GM10847 (cell line): ENCODE results near the gene U2AF1L4.

Experiments
- POLR2A ChIP-seq: IDR thresholded peaks from 2 replicates; pipeline ENCODE4 v1.6.1; 2011; ENCODE audit not compliant: insufficient read length; ENCODE audit errors: extremely low read depth

The U2AF1L4 gene

DNA sequence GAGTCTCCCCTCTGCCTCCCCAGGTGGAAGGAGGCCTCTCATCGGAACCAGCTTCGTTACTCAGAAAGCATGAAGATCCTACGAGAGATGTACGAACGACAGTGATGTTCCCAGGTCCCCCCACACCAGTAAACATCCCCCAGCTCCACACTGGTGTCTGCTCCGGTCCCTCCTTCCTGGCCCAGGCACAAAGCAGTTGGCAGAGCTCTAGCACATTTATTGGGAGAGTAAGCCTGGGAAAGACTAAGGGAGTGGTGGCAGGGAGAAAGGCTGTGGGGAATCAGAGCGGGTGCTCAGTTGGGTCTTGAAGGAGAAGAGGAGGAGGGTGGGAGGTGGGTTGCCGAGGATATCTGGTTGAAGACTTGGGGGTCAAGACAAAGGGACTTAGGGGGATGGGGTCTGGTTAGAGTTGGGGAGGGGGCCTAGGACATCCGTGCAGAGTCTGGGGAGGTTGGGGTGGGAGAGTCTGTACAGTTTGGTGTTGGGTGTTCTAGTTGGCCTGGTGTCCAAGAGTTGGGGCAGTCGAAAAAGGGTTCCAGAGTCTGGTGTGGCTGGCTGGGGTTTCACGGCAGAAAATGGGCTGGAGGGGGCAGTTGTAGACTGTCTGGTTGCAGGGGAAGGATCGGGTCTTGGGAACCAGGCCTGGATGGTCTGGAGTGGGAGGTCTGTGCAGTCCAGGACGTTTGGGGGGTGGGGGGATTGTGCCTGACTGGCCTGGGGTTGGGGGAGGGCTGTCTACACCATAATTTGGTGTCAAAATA is 9.3 kb upstream of the U2AF1L4 start:
- no peak for TF ChIP-seq POLR2A

DNA sequence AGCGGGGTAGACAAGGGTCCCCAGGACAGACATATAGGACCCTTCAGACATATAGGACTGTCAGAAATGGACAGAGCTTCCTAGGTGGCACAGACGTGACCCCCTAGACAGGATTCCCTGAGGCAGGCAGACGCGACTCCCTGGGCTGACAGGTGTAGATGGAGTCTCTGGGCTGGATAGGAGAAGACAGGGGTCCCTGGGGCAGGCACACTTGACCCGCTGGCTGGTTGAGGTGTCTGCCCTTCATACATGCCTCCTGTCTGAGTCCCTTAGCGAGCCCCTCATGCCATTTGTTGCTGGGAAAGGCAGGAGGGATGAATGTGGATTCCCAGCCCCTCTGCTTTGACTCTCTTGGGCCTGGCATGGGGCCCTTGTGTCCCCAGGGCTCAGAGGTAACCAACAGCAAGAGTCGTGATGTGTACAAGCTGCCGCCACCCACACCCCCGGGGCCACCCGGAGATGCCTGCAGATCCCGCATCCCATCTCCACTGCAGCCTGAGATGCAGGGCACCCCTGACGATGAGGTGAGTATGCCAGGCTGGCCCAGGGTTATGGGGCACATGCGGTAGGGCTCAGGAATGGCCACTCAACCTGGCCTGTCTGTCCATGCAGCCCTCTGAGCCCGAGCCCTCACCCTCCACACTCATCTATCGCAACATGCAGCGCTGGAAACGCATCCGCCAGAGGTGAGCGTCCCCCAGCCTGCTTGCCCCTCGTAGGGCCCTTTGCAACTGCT is 8.6 kb upstream of the U2AF1L4 start:
- TF ChIP-seq POLR2A: no peak

DNA sequence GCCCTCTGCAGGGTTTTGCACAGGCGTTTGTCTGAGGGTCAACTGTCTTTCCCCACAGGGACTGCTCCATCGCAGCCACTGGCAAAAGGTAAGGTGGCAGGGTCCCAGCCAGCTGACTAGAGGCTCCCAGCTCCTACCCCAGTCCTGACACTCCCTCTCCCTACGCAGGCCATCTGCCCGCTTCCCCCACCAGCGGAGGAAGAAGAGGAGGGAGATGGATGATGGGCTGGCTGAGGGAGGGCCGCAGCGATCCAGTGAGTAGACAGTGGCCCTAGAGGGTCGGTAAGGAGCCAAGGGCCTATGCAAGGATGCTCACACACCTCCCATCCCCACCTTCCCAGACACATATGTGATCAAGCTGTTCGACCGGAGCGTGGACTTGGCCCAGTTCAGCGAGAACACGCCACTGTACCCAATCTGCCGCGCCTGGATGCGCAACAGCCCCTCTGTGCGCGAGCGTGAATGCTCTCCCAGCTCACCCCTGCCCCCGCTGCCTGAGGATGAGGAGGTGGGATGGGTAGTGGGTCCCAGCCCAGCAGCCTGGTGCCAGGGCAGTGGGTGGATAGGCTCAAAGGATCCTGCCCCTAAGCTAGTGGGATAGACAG is 7.6 kb upstream of the U2AF1L4 start:
- no peak for TF ChIP-seq POLR2A

DNA sequence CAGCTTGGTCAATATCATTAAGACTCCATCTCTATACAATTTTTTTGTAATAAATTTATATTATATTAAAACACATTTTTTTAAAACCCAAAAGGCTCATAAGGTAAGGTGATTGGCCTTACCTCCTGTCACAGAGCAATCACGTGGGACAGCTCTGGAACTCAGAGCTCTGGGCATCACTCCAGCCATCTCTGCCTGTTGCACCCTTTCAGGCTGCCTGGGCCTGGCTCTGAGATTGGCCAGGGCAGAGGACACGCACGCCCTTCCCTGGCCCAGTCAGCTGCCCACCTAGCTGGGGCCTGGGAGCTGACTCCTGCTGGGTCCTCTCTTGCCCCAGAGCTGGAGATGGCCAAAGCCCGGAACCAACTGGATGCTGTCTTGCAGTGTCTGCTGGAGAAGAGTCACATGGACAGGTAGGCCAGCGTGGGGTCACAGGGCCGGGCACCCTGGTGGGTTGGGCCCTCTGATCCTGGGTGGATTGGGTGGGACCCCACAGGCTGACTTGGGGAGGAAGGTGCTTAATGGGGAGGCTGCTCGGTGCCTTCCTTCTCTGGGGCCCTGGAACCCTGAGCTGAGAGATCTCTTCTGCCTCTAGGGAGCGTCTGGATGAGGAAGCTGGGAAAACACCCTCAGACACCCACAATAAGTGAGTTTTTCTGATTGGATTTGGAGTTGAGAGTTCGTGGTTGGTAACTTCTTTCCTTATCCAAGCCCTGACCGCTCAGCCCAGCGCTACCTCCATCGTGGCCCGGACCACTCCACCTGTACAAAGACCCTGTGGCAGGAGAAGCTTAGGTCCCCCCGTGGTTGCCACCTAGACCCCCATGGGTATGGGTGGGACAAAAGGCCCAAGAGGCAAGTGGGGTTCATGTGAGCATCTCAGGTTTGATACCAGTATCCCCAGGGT is 6.9 kb upstream of the U2AF1L4 start:
- no peak for TF ChIP-seq POLR2A

DNA sequence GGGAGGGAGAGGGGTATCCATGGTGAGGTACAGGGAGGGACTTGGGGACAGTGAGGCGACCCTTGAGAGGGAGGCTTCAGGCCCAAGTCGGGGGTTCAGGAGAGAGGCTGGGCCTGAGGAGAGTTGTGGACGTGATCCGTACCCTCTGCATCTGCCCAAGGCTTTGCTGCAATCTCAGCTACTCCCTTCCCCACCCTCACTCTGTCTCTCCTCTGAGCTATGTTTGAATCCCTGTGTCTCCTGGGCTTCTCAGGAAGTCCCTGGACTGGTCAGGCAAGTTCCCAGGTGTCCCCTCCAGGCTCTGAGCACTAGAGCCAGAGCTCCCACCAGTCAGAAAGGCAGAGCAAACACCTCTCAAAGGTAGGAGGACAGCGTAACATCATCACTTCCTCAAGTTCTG is 4.9 kb upstream of the U2AF1L4 start:
- no peak for TF ChIP-seq POLR2A

DNA sequence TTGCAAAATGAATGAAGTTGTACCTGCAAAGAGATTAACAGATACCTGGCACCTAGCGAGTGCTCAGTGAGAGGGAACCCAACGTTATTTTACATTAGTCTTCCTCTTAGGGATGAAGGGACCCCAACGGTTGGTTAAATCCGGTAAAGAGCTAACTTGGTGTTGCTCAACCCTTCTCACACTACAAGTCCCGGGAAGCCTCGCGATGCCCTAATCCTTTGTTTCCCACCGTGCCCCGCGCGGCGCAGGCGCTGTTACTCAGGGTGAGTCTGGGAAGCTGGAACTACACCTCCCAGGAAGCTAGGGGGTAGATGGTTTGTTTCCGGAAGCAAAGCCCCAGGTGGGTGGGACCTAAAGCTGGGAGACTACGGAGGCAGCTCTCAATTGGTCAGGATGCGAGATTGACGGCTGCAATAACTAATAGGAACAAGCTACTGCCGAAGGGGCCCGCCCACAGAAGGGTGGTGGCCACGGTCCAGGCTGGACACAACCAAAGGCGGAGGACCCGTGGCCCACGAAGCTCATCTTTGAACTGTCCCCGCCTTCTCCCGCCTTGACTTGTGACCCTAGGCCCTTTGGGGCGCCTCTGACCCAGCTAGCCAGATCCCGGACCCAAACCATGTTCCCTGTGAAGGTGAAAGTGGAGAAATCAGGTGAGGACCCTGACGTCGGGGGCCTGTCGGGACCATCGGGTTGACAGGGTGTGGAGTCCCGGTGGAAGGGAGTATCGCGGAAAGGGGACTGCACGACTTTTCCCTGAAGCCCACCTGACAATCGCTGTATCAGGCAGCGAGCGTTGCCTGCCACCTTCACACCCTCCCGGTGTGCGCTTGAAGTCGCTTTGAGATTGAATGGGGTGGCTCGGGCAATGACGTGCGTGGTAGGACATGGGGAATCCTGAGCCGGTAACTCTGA is 3.1 kb upstream of the U2AF1L4 start, which contains the start of gene LIN37:
LIN37 (plus strand) TSS at position 471 of the 915 bp plus-strand sequence; CDS start at position 620, 149 bp downstream.
- peak; percentile 51 for TF ChIP-seq POLR2A

DNA sequence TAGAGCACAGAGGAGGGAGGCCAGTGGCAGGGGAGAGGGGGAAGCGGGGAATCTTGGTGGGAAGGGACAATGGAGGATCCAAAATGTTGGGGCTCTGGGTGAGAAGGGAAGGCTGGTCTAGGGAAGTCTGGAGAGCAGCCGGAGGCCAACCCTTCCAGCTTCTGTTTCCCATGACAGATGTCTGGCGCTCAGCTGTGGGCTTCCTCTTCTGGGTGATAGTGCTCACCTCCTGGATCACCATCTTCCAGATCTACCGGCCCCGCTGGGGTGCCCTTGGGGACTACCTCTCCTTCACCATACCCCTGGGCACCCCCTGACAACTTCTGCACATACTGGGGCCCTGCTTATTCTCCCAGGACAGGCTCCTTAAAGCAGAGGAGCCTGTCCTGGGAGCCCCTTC is 1.3 kb upstream of the U2AF1L4 start:
- no peak for TF ChIP-seq POLR2A

DNA sequence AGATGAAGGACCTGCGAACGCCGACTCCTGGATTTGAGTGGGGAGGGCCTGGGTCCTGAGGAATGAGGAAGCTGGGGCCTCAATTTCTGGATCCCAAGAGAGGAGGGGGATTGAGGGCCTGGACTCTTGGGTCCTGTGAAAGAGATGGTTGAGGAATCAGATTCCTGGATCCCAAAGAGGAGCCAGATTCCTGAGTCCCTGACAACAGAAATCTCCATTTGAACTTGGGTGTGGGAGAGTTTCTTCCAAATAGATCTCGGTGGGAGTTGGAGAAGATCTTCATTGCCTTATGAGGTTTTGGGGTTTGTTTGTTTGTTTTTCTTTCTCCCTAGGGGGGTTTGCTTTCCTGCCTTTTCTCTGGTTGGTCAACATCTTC is 857 bp upstream of the U2AF1L4 start:
- no peak for TF ChIP-seq POLR2A

DNA sequence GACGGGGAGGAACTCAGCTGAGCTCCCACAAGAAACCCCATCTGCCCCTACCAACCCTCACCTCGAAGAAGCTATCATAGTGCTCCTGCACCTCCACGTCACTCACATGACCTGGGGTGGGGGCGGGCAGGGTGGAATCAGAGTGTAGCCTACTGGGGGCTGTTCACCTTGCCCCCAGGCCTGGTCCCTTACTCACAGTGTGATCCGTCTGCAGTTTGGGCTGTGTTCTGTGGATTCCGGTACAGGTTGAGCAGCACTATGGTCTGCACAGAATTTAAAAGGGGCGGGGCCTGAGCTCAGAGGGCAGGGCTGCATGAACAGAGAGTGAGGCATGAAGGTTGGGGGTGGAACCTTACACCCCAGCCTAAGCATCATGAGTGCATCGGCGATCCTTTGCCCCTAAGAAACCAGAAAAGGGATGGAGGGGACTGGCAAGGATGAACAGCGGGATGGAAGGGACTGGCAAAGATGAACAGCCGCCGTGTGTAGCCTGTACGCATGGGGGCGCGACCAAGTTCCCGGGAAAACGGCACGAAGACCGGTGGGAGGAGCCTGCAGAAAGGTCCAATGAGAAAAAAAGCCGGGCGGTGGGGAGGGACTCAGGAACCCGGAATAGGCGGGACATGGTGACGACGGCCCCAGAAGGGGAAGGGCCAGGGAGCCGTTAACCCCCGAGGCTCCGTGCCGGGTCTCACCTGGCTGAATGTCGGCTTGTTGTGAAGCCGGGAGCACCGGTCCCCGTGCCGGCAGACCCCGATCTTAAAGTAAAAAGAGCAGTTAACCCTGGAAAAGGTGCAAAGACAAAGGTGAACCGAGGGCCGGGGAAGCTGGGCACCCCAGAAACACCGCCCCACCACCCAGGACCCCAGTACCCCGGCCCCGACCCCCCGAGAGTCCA is 539 bp downstream of the U2AF1L4 start:
- peak; percentile 46 for TF ChIP-seq POLR2A

DNA sequence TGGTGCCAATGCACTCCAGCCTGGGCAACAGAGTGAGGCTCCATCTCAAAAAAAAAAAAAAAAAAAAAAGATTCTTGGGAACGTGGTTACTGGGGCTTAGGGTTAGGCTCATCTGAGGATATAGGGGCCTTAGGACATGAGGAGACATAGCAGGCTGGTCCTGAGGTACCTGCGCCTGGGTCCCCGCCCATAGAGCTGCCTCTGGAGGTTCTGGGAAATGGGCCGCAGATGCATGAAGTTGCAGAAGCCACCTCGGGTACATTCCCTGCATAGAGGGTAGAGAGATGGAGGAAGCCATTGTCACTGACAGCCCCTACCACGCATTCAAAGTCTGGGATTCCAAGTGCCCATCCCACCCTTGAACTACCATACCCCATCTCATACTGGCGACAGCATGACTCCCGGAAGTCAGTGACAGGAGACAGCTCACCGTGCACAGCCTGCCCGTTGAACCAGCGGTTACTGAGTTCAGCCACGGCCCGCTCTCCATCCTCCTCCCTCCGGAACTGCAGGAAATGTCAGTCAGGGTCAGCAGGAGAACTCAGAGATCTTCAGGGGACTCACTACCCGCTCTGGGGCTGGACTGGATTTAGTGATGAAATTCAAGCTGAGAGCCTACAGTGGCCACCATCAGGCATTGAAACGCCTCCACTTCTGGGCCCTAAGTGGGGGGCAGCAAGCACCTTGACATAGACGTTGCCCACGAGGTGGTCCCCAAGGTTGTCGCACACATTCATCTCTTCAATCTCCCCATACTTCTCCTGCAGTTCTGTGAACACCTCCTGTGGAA is 1.4 kb downstream of the U2AF1L4 start:
- no peak for TF ChIP-seq POLR2A

DNA sequence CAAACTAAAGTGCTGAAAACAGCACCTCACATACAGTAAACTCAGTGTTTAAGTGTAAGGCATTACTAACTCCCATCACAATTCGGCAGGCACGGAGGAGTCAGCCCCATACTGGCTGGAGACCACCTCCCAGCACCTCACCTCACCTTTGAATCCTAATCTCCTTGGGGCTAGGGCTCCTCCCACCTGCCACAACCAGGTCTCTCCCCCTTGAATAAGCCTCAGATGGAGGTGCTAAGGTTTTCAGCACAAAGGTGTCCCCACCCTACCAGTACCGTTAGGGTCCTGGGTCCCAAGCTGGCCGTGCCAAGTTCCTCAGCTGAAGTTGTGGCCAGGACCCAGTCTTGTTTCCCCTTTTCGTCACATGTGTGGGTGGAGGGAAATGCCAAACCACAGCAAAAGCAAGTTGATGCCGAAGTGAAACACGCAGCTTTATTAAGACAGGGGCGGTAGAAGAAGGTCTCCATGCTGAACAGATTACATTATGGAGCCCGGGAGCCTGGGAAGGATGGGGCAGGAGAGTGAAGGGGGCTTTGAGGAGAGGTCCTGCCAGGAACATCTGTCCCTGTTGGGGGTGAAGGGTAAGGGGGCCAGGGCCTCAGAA is 3.0 kb downstream of the U2AF1L4 start, which contains the start of gene IGFLR1:
IGFLR1 (minus strand) TSS at position 332 of the 604 bp plus-strand sequence. CDS start 1,272 bp downstream, outside the sequence.
- TF ChIP-seq POLR2A: peak; percentile 45

DNA sequence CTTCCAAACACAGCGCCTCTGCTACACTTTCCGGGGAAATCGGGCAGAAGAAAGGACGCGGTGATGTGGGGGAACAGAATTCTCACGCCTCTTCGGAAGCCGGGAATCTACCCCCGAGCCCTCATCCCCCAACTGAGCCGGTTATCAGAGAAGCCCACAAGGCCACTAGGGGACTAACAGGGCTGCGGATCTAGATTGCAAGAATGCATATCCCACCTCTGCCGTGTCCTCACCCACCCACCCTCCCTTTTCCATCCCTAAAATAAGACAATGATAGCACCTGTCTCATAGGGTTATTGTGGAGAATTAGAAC is 4.1 kb downstream of the U2AF1L4 start:
- no peak for TF ChIP-seq POLR2A
